H1 (cell line): Measurements from ENCODE around the gene MS4A15. TPM values are rescaled to one million over a fixed set of nuclear protein-coding genes. Genes with fewer than 3 reads are reported as not detected.

Experiments
- EZH2 ChIP-seq: fragments of 200-600 bp; sonication (generic); IDR thresholded peaks from 2 replicates; pipeline ENCODE4 v1.7.1; 2012; ENCODE audit warnings: low read depth, mild to moderate bottlenecking, moderate library complexity, low read length, inconsistent platforms; ENCODE audit not compliant: severe bottlenecking
- polyA plus RNA-seq, 7 experiments: library from polyadenylated mRNA; depleted of rRNA in 3 of 7; stranded (reverse) in 5 of 7; unstranded in 2 of 7; fragments of >200 nt in 5 of 7; fragments of 200-250 nt in 2 of 7; gene quantifications; 1 replicate in 5 of 7; 2 replicates in 1 of 7; 4 replicates in 1 of 7; pipeline versions ENCODE4 v1.2.1 to v1.2.3, GENCODE V29; 2011 to 2013; ENCODE audit warnings: missing spikeins in 2 of 7, mixed read lengths in 2 of 7
- total RNA-seq: library from RNA; stranded (reverse); fragmentation: NEBNext Ultra II Directional; extraction: Animal tissue kit (Norgen Biotek cat#: 25700); gene quantifications from 2 replicates; pipeline ENCODE4 v1.2.1, GENCODE V29; 2021

Gene MS4A15
- total and polyA plus RNA-seq, 2 of the 8 experiments (the other 6 are each of a cell fraction or from before 2014, with no cell fraction given): 0.15 to 0.17 TPM

- no peak for TF ChIP-seq EZH2
Measured at GRCh38 chr11:60768202-60768601, 11.5 kb downstream of the MS4A15 start (continued).
